Endodermal cell (in vitro differentiated cells): ENCODE measurements around the gene KCTD1. TPM values are rescaled to one million over a fixed set of nuclear protein-coding genes. Genes with fewer than 3 reads are reported as not detected.

Source experiments
- DNase-seq: peaks from one replicate; pipeline ENCODE4 v3.0.0-alpha.2; 2017
- H3K27ac ChIP-seq: 2 replicates; pipeline ENCODE4 v1.5.1; 2013; ENCODE audit warnings: mild to moderate bottlenecking, low read depth, low read length, moderate library complexity
- H3K27me3 ChIP-seq: 2 replicates; pipeline ENCODE4 v1.6.1; 2013; ENCODE audit warnings: mild to moderate bottlenecking, low read length, moderate library complexity; ENCODE audit not compliant: insufficient read depth, control insufficient read depth, poor library complexity, severe bottlenecking
- H3K36me3 ChIP-seq: 2 replicates; pipeline ENCODE4 v1.7.0; 2013; ENCODE audit warnings: mild to moderate bottlenecking, low read length, moderate library complexity; ENCODE audit not compliant: control insufficient read depth, insufficient read depth
- H3K4me1 ChIP-seq: one replicate; pipeline ENCODE4 v1.7.0; 2013; ENCODE audit warnings: low read length; ENCODE audit not compliant: control insufficient read depth, insufficient read depth
- H3K4me3 ChIP-seq: 2 replicates; pipeline ENCODE4 v1.5.1; 2013; ENCODE audit warnings: mild to moderate bottlenecking, low read length, moderate library complexity
- H3K9ac ChIP-seq: 2 replicates; pipeline ENCODE4 v1.6.1; 2013; ENCODE audit warnings: mild to moderate bottlenecking, low read length, moderate library complexity; ENCODE audit not compliant: poor library complexity, severe bottlenecking; ENCODE audit errors: extremely low read depth
- H3K9me3 ChIP-seq: 2 replicates; pipeline ENCODE4 v1.6.1; 2013; ENCODE audit warnings: mild to moderate bottlenecking, low read length, moderate library complexity; ENCODE audit not compliant: control insufficient read depth
- H3K27ac Mint-ChIP-seq: 2 replicates; pipeline ENCODE4 v1.8.0; 2020; ENCODE audit warnings: mixed read lengths
- H3K27me3 Mint-ChIP-seq: 2 replicates; pipeline ENCODE4 v1.8.0; 2021; ENCODE audit warnings: mild to moderate bottlenecking, mixed read lengths; ENCODE audit not compliant: insufficient read depth
- H3K36me3 Mint-ChIP-seq: 2 replicates; pipeline ENCODE4 v1.8.0; 2020; ENCODE audit warnings: low read depth, mixed read lengths
- H3K4me1 Mint-ChIP-seq: 2 replicates; pipeline ENCODE4 v1.8.0; 2020; ENCODE audit warnings: mixed read lengths
- H3K4me3 Mint-ChIP-seq: 2 replicates; pipeline ENCODE4 v1.8.0; 2020; ENCODE audit warnings: mild to moderate bottlenecking, moderate library complexity, mixed read lengths
- H3K9me3 Mint-ChIP-seq: 2 replicates; pipeline ENCODE4 v1.8.0; 2020; ENCODE audit warnings: mild to moderate bottlenecking, mixed read lengths
- CTCF ChIP-seq: fragments of 200-600 bp; sonication (generic); conservative IDR thresholded peaks from 2 replicates; pipeline ENCODE4 v1.5.0; 2021; ENCODE audit warnings: antibody characterized with exemption, mild to moderate bottlenecking
- WGBS, 2 experiments: methylation state at CpG; one replicate each; pipeline versions ENCODE4 v1.1.5 to v1.1.7; 2013; ENCODE audit warnings: missing lambda C conversion rate in 2 of 2, mixed read lengths in 1 of 2; ENCODE audit not compliant: insufficient coverage in 1 of 2, insufficient read length in 1 of 2; 5-methylcytosine and 5-hydroxymethylcytosine counted together
- total RNA-seq, 2 donors: library from RNA; stranded (reverse); fragmentation: NEBNext Ultra II Directional in 1 of 2; extraction: Animal tissue kit (Norgen Biotek cat#: 25700) in 1 of 2; gene quantifications; 2 replicates in 1 of 2; 3 replicates in 1 of 2; pipeline ENCODE4 v1.2.1, GENCODE V29; 2021

The KCTD1 gene
- total RNA-seq, 2 donors from 2014 or later, result 6.8 to 7.3 TPM

- Histone ChIP-seq H3K9me3 (no peaks in the 10 kb centered on the region), H3K36me3 (no peaks in the 10 kb centered on the region), H3K4me3 (no peak overlapping the region), H3K27ac (no peak overlapping the region), H3K9ac (no peak overlapping the region), H3K4me1 (no peaks in the 10 kb centered on the region), H3K27me3 (no peaks in the 10 kb centered on the region)
- Mint-ChIP-seq H3K27me3 (peaks cover 7% of the 10 kb centered on the region), H3K4me1 (no peaks in the 10 kb centered on the region), H3K36me3 (no peaks in the 10 kb centered on the region), H3K27ac (no peak overlapping the region), H3K4me3 (no peak overlapping the region), H3K9me3 (no peaks in the 10 kb centered on the region)
- no peak for TF ChIP-seq CTCF
- WGBS, 2 experiments, result 96 to 98% methylated on average over 4 of the region's 4 CpGs
- DNase-seq, result no peak
These were observed 74.7 kb downstream of the KCTD1 start for GRCh38 chr18:26473672-26474071.

DNA sequence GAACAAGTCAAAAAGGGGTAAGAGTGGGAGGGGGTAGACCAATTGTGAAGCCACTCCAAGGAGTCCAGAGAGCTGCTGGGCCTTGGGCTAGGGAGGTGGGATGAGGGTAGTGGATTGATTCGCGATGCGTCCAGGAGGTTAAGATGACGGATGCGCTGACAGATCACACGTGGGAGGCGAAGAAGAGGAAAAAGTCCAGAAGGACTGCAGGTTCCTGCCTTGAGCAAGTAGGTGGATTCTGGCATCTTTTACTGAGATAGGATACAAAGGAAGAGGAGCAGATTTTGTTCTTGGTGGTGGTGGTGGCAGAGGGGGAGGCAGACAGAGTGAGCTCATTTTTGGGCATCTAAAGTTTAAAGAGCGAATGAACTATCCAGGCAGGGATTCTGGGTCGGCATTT, 76.5 kb downstream of the KCTD1 start:
- TF ChIP-seq CTCF, result no peak
- no peaks in the 10 kb centered on the region for H3K4me1 ChIP-seq
- H3K4me1 Mint-ChIP-seq, result no peaks in the 10 kb centered on the region
- no peaks in the 10 kb centered on the region for H3K9me3 Mint-ChIP-seq
- no peak for DNase-seq
- no peak overlapping the region for H3K4me3 ChIP-seq
- H3K36me3 Mint-ChIP-seq, result no peaks in the 10 kb centered on the region
- no peak overlapping the region for H3K9ac ChIP-seq
- no peak overlapping the region for H3K4me3 Mint-ChIP-seq
- peaks cover 14% of the 10 kb centered on the region for H3K27me3 Mint-ChIP-seq
- no peaks in the 10 kb centered on the region for H3K9me3 ChIP-seq
- no peaks in the 10 kb centered on the region for H3K36me3 ChIP-seq
- no peak overlapping the region for H3K27ac ChIP-seq
- WGBS, 2 experiments, result 91 to 95% methylated on average over 8 to 9 of the region's 9 CpGs
- H3K27me3 ChIP-seq, result peaks cover under 1% of the 10 kb centered on the region
- no peak overlapping the region for H3K27ac Mint-ChIP-seq

- Mint-ChIP-seq H3K36me3 (no peaks in the 10 kb centered on the region), H3K27ac (no peak overlapping the region), H3K27me3 (peaks cover 22% of the 10 kb centered on the region), H3K4me3 (no peak overlapping the region), H3K4me1 (no peaks in the 10 kb centered on the region), H3K9me3 (no peaks in the 10 kb centered on the region)
- H3K36me3 ChIP-seq, result no peaks in the 10 kb centered on the region
- H3K27ac ChIP-seq, result no peak overlapping the region
- H3K4me1 ChIP-seq, result no peaks in the 10 kb centered on the region
- no peak for DNase-seq
- 85 to 88% methylated on average over 9 of the region's 9 CpGs for WGBS, 2 experiments
- no peak overlapping the region for H3K9ac ChIP-seq
- no peaks in the 10 kb centered on the region for H3K9me3 ChIP-seq
- H3K4me3 ChIP-seq, result no peak overlapping the region
- H3K27me3 ChIP-seq, result peaks cover 8% of the 10 kb centered on the region
- no peak for TF ChIP-seq CTCF
These were observed 77.3 kb downstream of the KCTD1 start for GRCh38 chr18:26471027-26471426.
